OCI-LY1 (cell line): ENCODE data around the gene PIGQ.

ENCODE experiments used
- EZH2 ChIP-seq: fragments of 200-600 bp; sonication (generic), shearing (Covaris generic); IDR thresholded peaks from 2 replicates; pipeline ENCODE4 v1.8.0; 2017; ENCODE audit warnings: borderline replicate concordance, mixed run types, mild to moderate bottlenecking, antibody characterized with exemption, low read length, moderate library complexity, mixed read lengths
- TF ChIP-seq, protein P1 (sequence below): fragments of 200-600 bp; sonication (generic), shearing (Covaris generic); IDR thresholded peaks from 2 replicates; pipeline ENCODE4 v1.5.1; 2017; ENCODE audit warnings: mild to moderate bottlenecking, antibody characterized with exemption, low read length, moderate library complexity, mixed read lengths

GRCh38 chr16:549544-550263, 20.1 kb upstream of the PIGQ start:
- no peak for TF ChIP-seq EZH2
- TF ChIP-seq, protein P1, sequence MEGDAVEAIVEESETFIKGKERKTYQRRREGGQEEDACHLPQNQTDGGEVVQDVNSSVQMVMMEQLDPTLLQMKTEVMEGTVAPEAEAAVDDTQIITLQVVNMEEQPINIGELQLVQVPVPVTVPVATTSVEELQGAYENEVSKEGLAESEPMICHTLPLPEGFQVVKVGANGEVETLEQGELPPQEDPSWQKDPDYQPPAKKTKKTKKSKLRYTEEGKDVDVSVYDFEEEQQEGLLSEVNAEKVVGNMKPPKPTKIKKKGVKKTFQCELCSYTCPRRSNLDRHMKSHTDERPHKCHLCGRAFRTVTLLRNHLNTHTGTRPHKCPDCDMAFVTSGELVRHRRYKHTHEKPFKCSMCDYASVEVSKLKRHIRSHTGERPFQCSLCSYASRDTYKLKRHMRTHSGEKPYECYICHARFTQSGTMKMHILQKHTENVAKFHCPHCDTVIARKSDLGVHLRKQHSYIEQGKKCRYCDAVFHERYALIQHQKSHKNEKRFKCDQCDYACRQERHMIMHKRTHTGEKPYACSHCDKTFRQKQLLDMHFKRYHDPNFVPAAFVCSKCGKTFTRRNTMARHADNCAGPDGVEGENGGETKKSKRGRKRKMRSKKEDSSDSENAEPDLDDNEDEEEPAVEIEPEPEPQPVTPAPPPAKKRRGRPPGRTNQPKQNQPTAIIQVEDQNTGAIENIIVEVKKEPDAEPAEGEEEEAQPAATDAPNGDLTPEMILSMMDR = peak; percentile 11; the same call in 1 of the 2 replicates
